Chondrocyte (in vitro differentiated cells): ENCODE data around the gene OPN1MW. TPM values are rescaled to one million over a fixed set of nuclear protein-coding genes. Genes with fewer than 3 reads are reported as not detected.
A peak's percentile ranks its signal among the peaks of the same experiment; 100 is the strongest.
"Not testable (repeated sequence)": the region's sequence is repeated elsewhere in the genome, so short reads cannot be mapped to it uniquely, and the experiment has no call there.

ENCODE experiments used
- DNase-seq: peaks from one replicate; pipeline ENCODE4 v3.0.0; 2021; ENCODE audit warnings: mixed read lengths, low spot score
- H3K27ac Mint-ChIP-seq: one replicate; pipeline ENCODE4 v1.8.0; 2021; ENCODE audit warnings: mild to moderate bottlenecking, moderate library complexity, mixed read lengths; ENCODE audit not compliant: unreplicated experiment
- H3K27me3 Mint-ChIP-seq: 2 replicates; pipeline ENCODE4 v1.8.0; 2021; ENCODE audit warnings: low read depth, mixed read lengths
- H3K36me3 Mint-ChIP-seq: 2 replicates; pipeline ENCODE4 v1.8.0; 2021; ENCODE audit warnings: low read depth, mixed read lengths
- H3K4me1 Mint-ChIP-seq: 2 replicates; pipeline ENCODE4 v1.8.0; 2021; ENCODE audit warnings: low read depth, mild to moderate bottlenecking, mixed read lengths
- H3K4me3 Mint-ChIP-seq: one replicate; pipeline ENCODE4 v1.8.0; 2021; ENCODE audit warnings: mild to moderate bottlenecking, moderate library complexity, mixed read lengths; ENCODE audit not compliant: unreplicated experiment
- H3K9me3 Mint-ChIP-seq: 2 replicates; pipeline ENCODE4 v1.8.0; 2021; ENCODE audit warnings: low read depth, mixed read lengths
- total RNA-seq: library from RNA; stranded (reverse); gene quantifications from 3 replicates; pipeline ENCODE4 v1.2.1, GENCODE V29; 2021

OPN1MW gene
- total RNA-seq, 1 donor from 2014 or later: not detected

DNA sequence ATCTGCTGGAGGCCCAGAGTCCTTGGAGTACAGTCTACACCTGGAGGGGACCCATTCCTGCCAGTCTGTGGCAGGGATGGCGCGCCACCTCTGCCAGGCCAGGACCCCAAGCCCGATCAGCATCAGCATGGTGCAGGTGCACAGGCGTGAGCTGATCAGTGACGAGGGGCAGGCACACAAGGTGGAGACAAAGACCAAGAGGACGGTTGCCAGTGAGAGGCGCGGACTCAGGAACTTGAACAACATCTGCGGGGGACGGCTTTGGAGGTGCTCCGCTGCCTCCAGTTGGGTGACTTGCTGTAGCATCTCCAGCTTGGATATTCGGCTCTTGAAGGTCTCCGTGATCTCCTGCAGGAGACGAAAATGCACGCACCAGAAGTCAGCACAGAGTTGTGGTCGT, 51.2 kb downstream of the OPN1MW start:
- not testable (repeated sequence) for H3K27me3 Mint-ChIP-seq, H3K4me3 Mint-ChIP-seq, H3K9me3 Mint-ChIP-seq, H3K36me3 Mint-ChIP-seq, H3K27ac Mint-ChIP-seq, DNase-seq, H3K4me1 Mint-ChIP-seq

DNA sequence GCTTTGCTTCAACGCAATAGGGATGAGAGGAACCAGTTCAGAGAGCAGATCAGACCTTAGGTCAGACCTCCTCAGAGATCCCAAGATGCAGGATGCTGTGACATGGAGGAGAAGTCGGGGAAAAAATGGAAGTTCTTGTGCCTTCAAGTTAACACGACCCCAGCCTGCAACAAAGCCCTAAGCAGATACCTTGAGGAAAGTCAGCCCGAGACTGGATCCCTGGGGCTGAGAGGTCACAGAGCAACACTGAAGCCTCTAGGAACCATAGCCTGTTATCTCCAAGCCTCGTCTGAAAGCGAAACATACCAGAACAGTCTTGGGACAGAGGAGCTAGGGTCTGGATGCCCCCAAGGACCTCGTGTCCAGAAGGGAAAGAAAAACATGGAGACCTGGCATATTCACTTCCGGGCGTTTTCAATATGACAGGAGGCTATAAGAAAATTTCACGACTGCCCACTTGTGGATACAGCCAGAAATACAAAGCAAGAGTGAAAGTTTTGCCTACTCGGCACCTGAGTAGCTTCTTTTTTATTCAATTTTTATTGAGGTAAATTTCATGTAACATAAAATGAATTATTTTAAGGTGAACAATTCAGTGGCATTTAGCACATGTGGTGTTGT, 56.7 kb downstream of the OPN1MW start:
- DNase-seq: peak; percentile 38
- not testable (repeated sequence) for H3K9me3 Mint-ChIP-seq, H3K27ac Mint-ChIP-seq, H3K4me1 Mint-ChIP-seq, H3K4me3 Mint-ChIP-seq, H3K36me3 Mint-ChIP-seq, H3K27me3 Mint-ChIP-seq

DNA sequence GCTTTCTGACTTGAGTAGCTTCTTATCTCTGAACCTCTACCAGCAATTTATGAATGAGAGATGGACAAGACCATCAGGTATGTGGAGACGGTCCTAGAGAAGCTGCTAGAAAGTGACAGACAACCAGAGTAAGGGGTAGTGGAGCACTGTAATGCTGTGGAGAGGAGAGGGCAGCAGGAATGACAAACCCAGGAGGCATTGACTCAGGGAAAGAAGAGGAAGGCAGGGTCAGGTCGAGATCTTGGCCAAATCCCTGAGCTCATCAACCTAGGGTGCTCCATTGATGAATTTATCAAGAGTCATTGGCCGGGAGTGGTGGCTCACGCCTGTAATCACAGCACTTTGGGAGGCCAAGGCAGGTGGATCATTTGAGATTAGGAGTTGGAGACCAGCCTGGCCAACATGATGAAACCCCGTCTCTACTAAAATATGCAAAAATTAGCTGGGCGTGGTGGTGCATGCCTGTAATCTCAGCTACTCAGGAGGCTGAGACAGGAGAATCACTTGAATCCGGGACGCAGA, 57.6 kb downstream of the OPN1MW start:
- H3K4me3 Mint-ChIP-seq, H3K4me1 Mint-ChIP-seq, H3K27ac Mint-ChIP-seq, H3K27me3 Mint-ChIP-seq, H3K36me3 Mint-ChIP-seq, H3K9me3 Mint-ChIP-seq: not testable (repeated sequence)
- peak; percentile 41 for DNase-seq

Other genes with a start within 250 kb of the OPN1MW start
- 89.5 to 99.8 TPM (median 91.4 TPM) in 3 replicates for gene NAA10, start 247.6 kb upstream of the OPN1MW start, total RNA-seq
- 6.5 to 13.4 TPM (median 13.1 TPM) in 3 replicates for gene RENBP, start 238.0 kb upstream of the OPN1MW start, total RNA-seq
- gene HCFC1, start 210.8 kb upstream of the OPN1MW start, total RNA-seq: 60.1 to 89.9 TPM (median 67.2 TPM) in 3 replicates
- gene TMEM187, start 209.8 kb upstream of the OPN1MW start, total RNA-seq: 12.3 to 20.3 TPM (median 18.3 TPM) in 3 replicates
- gene IRAK1, start 162.7 kb upstream of the OPN1MW start, total RNA-seq: 88.0 to 113 TPM (median 104 TPM) in 3 replicates
- 32.3 to 35.5 TPM (median 34.2 TPM) in 3 replicates for gene MECP2, start 84.9 kb upstream of the OPN1MW start, total RNA-seq
- gene OPN1LW, start 38.4 kb upstream of the OPN1MW start, total RNA-seq: not detected in 3 replicates
- gene OPN1MW2, start 37.2 kb downstream of the OPN1MW start, total RNA-seq: not detected in 3 replicates
- not detected in 3 replicates for gene OPN1MW3, start 75.0 kb downstream of the OPN1MW start, total RNA-seq
- gene TEX28, start 112.5 kb downstream of the OPN1MW start, total RNA-seq: not detected in 3 replicates
- gene TKTL1, start 113.2 kb downstream of the OPN1MW start, total RNA-seq: not detected in 3 replicates
- gene FLNA, start 192.0 kb downstream of the OPN1MW start, total RNA-seq: 1,923 to 4,327 TPM (median 4,325 TPM) in 3 replicates
- gene EMD, start 196.7 kb downstream of the OPN1MW start, total RNA-seq: 66.3 to 81.7 TPM (median 81.1 TPM) in 3 replicates
- gene RPL10, start 215.8 kb downstream of the OPN1MW start, total RNA-seq: 1,847 to 2,160 TPM (median 2,120 TPM) in 3 replicates
- gene DNASE1L1, start 226.7 kb downstream of the OPN1MW start, total RNA-seq: 39.4 to 44.5 TPM (median 40.8 TPM) in 3 replicates
- gene TAFAZZIN, start 228.9 kb downstream of the OPN1MW start, total RNA-seq: 33.4 to 39.1 TPM (median 38.7 TPM) in 3 replicates
- gene ATP6AP1, start 246.1 kb downstream of the OPN1MW start, total RNA-seq: 132 to 139 TPM (median 136 TPM) in 3 replicates